T-helper 1 cell treated with Interleukin-12 subunit alpha and Interleukin-12 subunit beta and Interleukin-4 antibody, amounts not matched to agents 30 μg/mL and 1 μg/mL, for 36 hours (primary cell): Measurements from ENCODE around the gene GALK2.
"Not testable (repeated sequence)": the region's sequence is repeated elsewhere in the genome, so short reads cannot be mapped to it uniquely, and the experiment has no call there.

Experiments used
- H3K27ac Mint-ChIP-seq: one replicate; pipeline ENCODE4 v1.8.0; 2021; ENCODE audit warnings: mild to moderate bottlenecking, mixed read lengths
- H3K27me3 Mint-ChIP-seq: one replicate; pipeline ENCODE4 v1.8.0; 2021; ENCODE audit warnings: low read depth, mixed read lengths
- H3K36me3 Mint-ChIP-seq: one replicate; pipeline ENCODE4 v1.8.0; 2021; ENCODE audit warnings: low read depth, mixed read lengths
- H3K4me1 Mint-ChIP-seq: one replicate; pipeline ENCODE4 v1.8.0; 2021; ENCODE audit warnings: low read depth, mixed read lengths
- H3K4me3 Mint-ChIP-seq: one replicate; pipeline ENCODE4 v1.8.0; 2021; ENCODE audit warnings: mild to moderate bottlenecking, moderate library complexity, mixed read lengths
- H3K9me3 Mint-ChIP-seq: one replicate; pipeline ENCODE4 v1.8.0; 2021; ENCODE audit warnings: mixed read lengths

Gene GALK2

DNA sequence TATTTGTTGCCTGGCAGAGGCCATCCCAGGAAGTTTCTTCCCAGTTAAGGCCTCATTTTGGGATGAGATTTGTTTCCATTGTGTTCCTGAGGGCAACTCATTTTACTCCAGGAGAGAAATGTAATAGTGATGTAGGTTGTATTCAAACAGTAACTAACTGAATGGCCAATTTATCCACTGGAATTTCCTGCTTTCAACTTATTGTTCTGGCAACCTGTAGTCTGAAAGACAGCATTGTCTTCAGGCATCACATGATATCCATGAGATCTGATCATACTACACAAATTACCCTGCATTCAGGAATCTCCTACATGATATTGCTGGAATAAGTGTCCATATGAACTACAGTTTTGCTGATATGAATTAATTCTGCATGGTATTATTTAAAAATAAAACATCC lies 173.5 kb downstream of the GALK2 start:
- Mint-ChIP-seq H3K9me3 (peaks cover 16% of the 10 kb centered on the region), H3K4me3 (no peak overlapping the region), H3K36me3 (peaks cover 10% of the 10 kb centered on the region)

DNA sequence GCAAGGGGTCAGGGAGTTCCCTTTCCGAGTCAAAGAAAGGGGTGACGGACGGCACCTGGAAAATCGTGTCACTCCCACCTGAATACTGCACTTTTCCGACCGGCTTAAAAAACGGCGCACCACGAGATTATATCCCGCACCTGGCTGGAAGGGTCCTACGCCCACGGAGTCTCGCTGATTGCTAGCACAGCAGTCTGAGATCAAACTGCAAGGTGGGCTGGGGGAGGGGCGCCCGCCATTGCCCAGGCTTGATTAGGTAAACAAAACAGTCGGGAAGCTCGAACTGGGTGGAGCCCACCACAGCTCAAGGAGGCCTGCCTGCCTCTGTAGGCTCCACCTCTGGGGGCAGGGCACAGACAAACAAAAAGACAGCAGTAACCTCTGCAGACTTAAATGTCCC lies 184.4 kb downstream of the GALK2 start:
- H3K4me3 Mint-ChIP-seq, H3K4me1 Mint-ChIP-seq: not testable (repeated sequence)

More for the DNA sequence above, 173.5 kb downstream of the GALK2 start:
- no peaks in the 10 kb centered on the region for H3K27me3 Mint-ChIP-seq
- H3K4me1 Mint-ChIP-seq: no peaks in the 10 kb centered on the region
- no peak overlapping the region for H3K27ac Mint-ChIP-seq

DNA sequence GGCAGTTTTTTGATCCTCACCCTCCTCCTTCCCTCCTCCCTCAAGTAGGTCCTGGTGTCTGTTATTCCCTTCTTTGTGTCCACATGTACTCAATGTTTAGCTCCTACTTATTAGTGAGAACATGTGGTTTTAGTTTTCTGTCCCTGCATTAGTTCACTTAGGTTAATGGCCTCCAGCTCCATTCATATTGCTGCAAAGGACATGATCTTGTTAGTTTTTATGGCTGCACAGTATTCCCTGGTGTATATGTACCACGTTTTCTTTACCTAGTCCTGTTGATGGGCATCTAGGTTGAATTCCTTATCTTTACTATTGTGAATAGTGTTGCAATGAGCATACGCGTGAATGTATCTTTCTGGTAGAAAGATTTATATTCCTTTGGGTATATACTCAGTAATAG lies 191.3 kb downstream of the GALK2 start:
- no peaks in the 10 kb centered on the region for H3K27me3 Mint-ChIP-seq
- H3K4me1 Mint-ChIP-seq: no peaks in the 10 kb centered on the region

More for the DNA sequence above, 184.4 kb downstream of the GALK2 start:
- H3K27ac Mint-ChIP-seq, H3K36me3 Mint-ChIP-seq, H3K27me3 Mint-ChIP-seq: not testable (repeated sequence)
- H3K9me3 Mint-ChIP-seq: peaks cover 11% of the 10 kb centered on the region

DNA sequence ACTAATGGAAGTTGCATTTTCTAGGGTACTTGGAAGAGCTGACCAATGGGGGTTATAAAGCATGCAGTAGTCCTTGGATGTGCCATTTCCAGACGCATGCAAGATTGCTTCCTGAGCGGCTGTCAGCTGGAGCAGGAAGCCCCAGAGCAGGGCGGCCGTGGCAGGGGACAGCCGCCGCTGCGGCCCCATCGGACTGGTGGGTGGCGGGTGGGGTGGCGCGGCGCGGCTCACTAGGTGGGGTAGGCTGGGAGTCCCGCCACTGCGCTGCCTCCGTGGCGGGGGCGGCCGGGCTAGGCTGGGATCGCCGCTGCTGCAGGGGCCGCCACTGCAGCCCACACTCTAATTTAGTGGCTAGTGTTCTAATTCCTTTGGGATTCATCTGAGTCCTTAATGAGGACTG lies 196.4 kb downstream of the GALK2 start:
- no peak overlapping the region for H3K27ac Mint-ChIP-seq
- no peaks in the 10 kb centered on the region for H3K36me3 Mint-ChIP-seq
- no peaks in the 10 kb centered on the region for H3K9me3 Mint-ChIP-seq
- H3K4me3 Mint-ChIP-seq: no peak overlapping the region
- H3K4me1 Mint-ChIP-seq: no peaks in the 10 kb centered on the region
- no peaks in the 10 kb centered on the region for H3K27me3 Mint-ChIP-seq

More for the DNA sequence above, 191.3 kb downstream of the GALK2 start:
- Mint-ChIP-seq H3K9me3 (no peaks in the 10 kb centered on the region), H3K27ac (no peak overlapping the region), H3K36me3 (no peaks in the 10 kb centered on the region), H3K4me3 (no peak overlapping the region)

DNA sequence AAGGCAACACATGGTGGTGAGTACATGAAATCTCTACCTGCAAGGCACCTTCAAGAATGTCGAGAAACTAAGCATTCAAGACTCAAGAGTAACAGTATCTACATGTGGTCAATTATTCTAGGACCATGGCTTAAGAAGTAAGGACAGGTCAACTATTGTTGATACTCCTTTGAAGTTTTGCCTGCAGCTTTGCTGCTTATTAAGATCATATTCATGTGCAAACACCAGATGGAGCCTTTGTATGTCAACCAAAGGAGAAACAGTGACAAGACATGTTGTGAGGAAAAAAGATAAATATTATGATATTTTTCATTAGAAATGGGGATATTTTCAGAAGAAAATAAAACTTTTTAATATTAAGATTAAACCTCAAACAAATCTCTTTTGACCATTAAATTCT lies 200.7 kb downstream of the GALK2 start:
- Mint-ChIP-seq H3K27ac (no peak overlapping the region), H3K27me3 (no peaks in the 10 kb centered on the region), H3K4me3 (no peak overlapping the region), H3K9me3 (no peaks in the 10 kb centered on the region), H3K4me1 (no peaks in the 10 kb centered on the region), H3K36me3 (no peaks in the 10 kb centered on the region)

DNA sequence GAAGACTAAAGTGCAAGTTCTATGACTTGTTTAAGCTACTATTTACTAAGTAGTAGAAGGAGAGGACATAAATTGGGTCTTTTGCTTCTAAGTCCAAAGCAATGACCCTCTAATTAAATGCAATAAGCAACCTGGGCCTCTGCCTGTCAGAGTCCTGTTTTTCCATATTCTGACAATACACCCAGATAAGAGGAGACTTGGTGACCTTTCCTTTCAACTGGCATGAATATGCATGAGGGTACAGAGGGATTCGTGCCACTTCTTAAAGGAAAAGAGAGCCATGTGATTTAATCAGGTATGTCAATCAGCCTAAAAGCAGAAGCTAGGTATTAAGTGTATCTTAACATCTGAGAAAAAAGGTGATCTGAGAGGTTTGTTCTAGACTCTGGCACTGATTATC lies 202.3 kb downstream of the GALK2 start:
- Mint-ChIP-seq H3K27me3 (peaks cover 6% of the 10 kb centered on the region), H3K27ac (no peak overlapping the region), H3K4me3 (no peak overlapping the region), H3K36me3 (no peaks in the 10 kb centered on the region), H3K9me3 (no peaks in the 10 kb centered on the region), H3K4me1 (no peaks in the 10 kb centered on the region)

DNA sequence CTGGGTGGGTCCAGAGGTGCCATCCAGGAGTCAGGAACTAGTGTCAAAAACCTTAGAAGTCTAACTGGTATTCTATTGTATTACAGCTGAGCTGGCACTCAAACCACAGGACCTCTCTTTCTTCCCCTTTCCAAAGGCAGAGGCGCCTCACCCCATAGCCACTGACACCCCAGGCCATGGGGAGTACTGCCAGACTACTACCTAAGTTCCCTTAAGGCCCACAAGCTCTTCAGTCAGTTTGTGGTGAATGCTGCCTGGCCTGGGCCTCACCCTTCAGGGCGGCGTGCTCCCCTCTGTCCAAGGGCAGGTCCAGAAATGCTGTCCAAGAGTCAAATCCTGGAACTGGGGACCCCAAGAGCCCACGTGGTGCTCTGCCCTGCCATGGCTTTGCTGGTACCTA lies 209.9 kb downstream of the GALK2 start:
- H3K36me3 Mint-ChIP-seq: no peaks in the 10 kb centered on the region
- no peaks in the 10 kb centered on the region for H3K9me3 Mint-ChIP-seq
- H3K4me1 Mint-ChIP-seq: no peaks in the 10 kb centered on the region
- H3K27me3 Mint-ChIP-seq: peaks cover 12% of the 10 kb centered on the region
- H3K4me3 Mint-ChIP-seq: no peak overlapping the region
- H3K27ac Mint-ChIP-seq: no peak overlapping the region

DNA sequence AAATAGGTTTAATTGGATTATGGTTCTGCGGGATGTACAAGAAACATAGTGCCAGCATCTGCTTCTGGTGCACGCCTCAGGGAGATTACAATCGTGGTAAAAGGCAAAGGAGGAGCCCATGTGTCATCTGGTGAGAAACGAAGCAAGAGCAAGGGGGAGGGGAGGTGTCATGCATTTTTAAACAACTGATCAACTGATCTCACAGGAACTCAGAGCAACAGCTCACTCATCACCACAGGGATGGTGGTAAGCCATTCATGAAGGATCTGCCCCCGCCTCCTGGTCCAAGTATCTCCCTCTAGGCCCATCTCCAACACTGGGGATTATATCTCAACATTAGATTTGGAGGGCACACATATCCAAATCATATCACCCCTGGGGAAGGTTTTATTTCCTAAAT lies 210.9 kb downstream of the GALK2 start:
- Mint-ChIP-seq H3K27ac (no peak overlapping the region), H3K4me3 (no peak overlapping the region), H3K27me3 (peaks cover 12% of the 10 kb centered on the region), H3K4me1 (no peaks in the 10 kb centered on the region), H3K36me3 (no peaks in the 10 kb centered on the region), H3K9me3 (no peaks in the 10 kb centered on the region)
